Endometrial microvascular endothelial cells (primary cell): ENCODE measurements around the gene TOR1B. TPM values are rescaled to one million over a fixed set of nuclear protein-coding genes. Genes with fewer than 3 reads are reported as not detected.
"Not testable (repeated sequence)": the region's sequence is repeated elsewhere in the genome, so short reads cannot be mapped to it uniquely, and the experiment has no call there.

Experiments
- in situ Hi-C: cut with HindIII; loops from 2 replicates; pipeline ENCODE4 v1.10.0; 2017; ENCODE audit warnings: low sequenced_read_pairs, low pct_unique_long_range_greater_than_20kb; ENCODE audit errors: inconsistent ontology term
- total RNA-seq: library from RNA; depleted of rRNA; stranded (reverse); fragments of >200 nt; gene quantifications from one replicate; pipeline ENCODE4 v1.2.3, GENCODE V29; 2015; ENCODE audit errors: inconsistent ontology term

Gene TOR1B
- total RNA-seq = 27.0 TPM

GRCh38 chr9:129802833-129803675 is at the start of gene TOR1B:
TOR1B (plus strand) TSS chr9:129803184; CDS start chr9:129803213, 29 bp downstream.
- in situ Hi-C loops = no loop called here

- in situ Hi-C loops = no loop called here
Observed at GRCh38 chr9:129755151-129755550, 47.8 kb upstream of the TOR1B start.

GRCh38 chr9:129756191-129756590 is 46.8 kb upstream of the TOR1B start:
- in situ Hi-C loops = no loop called here

GRCh38 chr9:129757045-129757444 is 45.9 kb upstream of the TOR1B start:
- in situ Hi-C loops = no loop called here

- in situ Hi-C loops = no loop called here
Observed at GRCh38 chr9:129759319-129759718, 43.7 kb upstream of the TOR1B start.

GRCh38 chr9:129759804-129760502 is 43.0 kb upstream of the TOR1B start:
- in situ Hi-C loops = no loop called here

GRCh38 chr9:129760784-129761183 is 42.2 kb upstream of the TOR1B start:
- in situ Hi-C loops = not testable (repeated sequence)

- in situ Hi-C loops = no loop called here
Observed at GRCh38 chr9:129761293-129761900, 41.6 kb upstream of the TOR1B start.

GRCh38 chr9:129761901-129762369 is 41.0 kb upstream of the TOR1B start:
- in situ Hi-C loops = no loop called here

- in situ Hi-C loops = not testable (repeated sequence)
Observed at GRCh38 chr9:129762370-129762984, 40.5 kb upstream of the TOR1B start.

- in situ Hi-C loops = no loop called here
Observed at GRCh38 chr9:129762985-129763926, 39.7 kb upstream of the TOR1B start.

- in situ Hi-C loops = no loop called here
Observed at GRCh38 chr9:129765764-129766317, 37.1 kb upstream of the TOR1B start.

- in situ Hi-C loops = no loop called here
Observed at GRCh38 chr9:129768486-129768885, 34.5 kb upstream of the TOR1B start.

- in situ Hi-C loops = no loop called here
Observed at GRCh38 chr9:129769669-129770068, 33.3 kb upstream of the TOR1B start.

GRCh38 chr9:129770741-129771140 is 32.2 kb upstream of the TOR1B start:
- in situ Hi-C loops = no loop called here

- in situ Hi-C loops = no loop called here
Observed at GRCh38 chr9:129773262-129774048, 29.5 kb upstream of the TOR1B start.

- in situ Hi-C loops = no loop called here
Observed at GRCh38 chr9:129774791-129775447, 28.1 kb upstream of the TOR1B start.
